PC-3 (cell line): ENCODE results near the gene MRC2. TPM values are rescaled to one million over a fixed set of nuclear protein-coding genes. Genes with fewer than 3 reads are reported as not detected.

Experiments used
- ATAC-seq: fragments of 200-7000 bp; cut with Tn5 transposase; 2 replicates; pipeline ENCODE4 v1.9.1; 2020; ENCODE audit warnings: mild to moderate bottlenecking, moderate library complexity
- BruUV-seq: library from RNA; stranded (reverse); fragments of 400-500 nt; replicated peaks from 2 replicates; lab custom pipeline; 2021; lab: Mats Ljungman, UMichigan
- CTCF ChIA-PET: fragments of 300-600 bp; sonication (Branson Sonifier 250); formaldehyde crosslinking; loops from one replicate; lab custom pipeline; 2022; ENCODE audit warnings: antibody characterized with exemption; lab: Charles Lee
- POLR2A ChIA-PET: fragments of 300-600 bp; sonication (Branson Sonifier 250); formaldehyde crosslinking; loops from one replicate; lab custom pipeline; 2022; ENCODE audit warnings: antibody characterized with exemption; ENCODE audit not compliant: unreplicated experiment; lab: Charles Lee
- DNase-seq: peaks from one replicate; pipeline ENCODE4 v3.0.0-alpha.2; 2015
- H2AFZ ChIP-seq: fragments of 300-600 bp; sonication (generic); 2 replicates; pipeline ENCODE4 v1.6.0; 2016; ENCODE audit warnings: antibody characterized with exemption, low read length
- H3F3A ChIP-seq: fragments of 300-600 bp; sonication (generic); one replicate; pipeline ENCODE4 v1.6.0; 2017; ENCODE audit warnings: antibody characterized with exemption, low read length, control low read depth, mild to moderate bottlenecking; ENCODE audit not compliant: unreplicated experiment
- H3K27ac ChIP-seq: fragments of 300-600 bp; sonication (generic); 2 replicates; pipeline ENCODE4 v1.5.1; 2016; ENCODE audit warnings: mild to moderate bottlenecking, low read length
- H3K27me3 ChIP-seq: fragments of 300-600 bp; sonication (generic); 2 replicates; pipeline ENCODE4 v1.6.1; 2016; ENCODE audit warnings: low read length, mixed read lengths
- H3K36me3 ChIP-seq: fragments of 300-600 bp; sonication (generic); 2 replicates; pipeline ENCODE4 v1.6.1; 2016; ENCODE audit warnings: low read depth, mixed run types, low read length, mixed read lengths
- H3K4me1 ChIP-seq: fragments of 300-600 bp; sonication (generic); 2 replicates; pipeline ENCODE4 v1.5.1; 2016; ENCODE audit warnings: low read length; ENCODE audit not compliant: insufficient read depth
- H3K4me2 ChIP-seq: fragments of 300-600 bp; sonication (generic); 2 replicates; pipeline ENCODE4 v1.6.0; 2016; ENCODE audit warnings: low read length
- H3K4me3 ChIP-seq: fragments of 300-600 bp; sonication (generic); 2 replicates; pipeline ENCODE4 v1.5.1; 2016; ENCODE audit warnings: mild to moderate bottlenecking, low read length, mixed read lengths
- H3K79me2 ChIP-seq: fragments of 300-600 bp; sonication (generic); 2 replicates; pipeline ENCODE4 v1.6.1; 2017; ENCODE audit warnings: low read length, mixed read lengths
- H3K9ac ChIP-seq: fragments of 300-600 bp; sonication (generic); 2 replicates; pipeline ENCODE4 v1.6.0; 2016; ENCODE audit warnings: mild to moderate bottlenecking, low read length
- H3K9me2 ChIP-seq: fragments of 300-600 bp; sonication (generic); replicated peaks from 2 replicates; pipeline ENCODE4 v1.6.1; 2016; ENCODE audit warnings: mixed run types, low read length, mixed read lengths
- H3K9me3 ChIP-seq: fragments of 300-600 bp; sonication (generic); 2 replicates; pipeline ENCODE4 v1.6.1; 2016; ENCODE audit warnings: low read length, mixed read lengths
- H4K20me1 ChIP-seq: fragments of 300-600 bp; sonication (generic); 2 replicates; pipeline ENCODE4 v1.6.1; 2016; ENCODE audit warnings: low read length, mixed read lengths
- EZH2 ChIP-seq: fragments of 300-600 bp; sonication (generic); IDR thresholded peaks from one replicate; pipeline ENCODE4 v1.6.1; 2017; ENCODE audit warnings: antibody characterized with exemption, mild to moderate bottlenecking, low read length; ENCODE audit not compliant: unreplicated experiment
- EZH2phosphoT487 ChIP-seq: fragments of 300-600 bp; sonication (generic); IDR thresholded peaks from 2 replicates; pipeline ENCODE4 v1.6.1; 2018; ENCODE audit warnings: mild to moderate bottlenecking, antibody characterized with exemption, low read length, borderline replicate concordance
- intact Hi-C: fragments of 100-400 bp; cut with micrococcal nuclease; formaldehyde crosslinking; loops from 2 replicates; pipeline ENCODE4 v1.9.0; 2023
- total RNA-seq: library from RNA; depleted of rRNA; stranded (reverse); fragments of >200 nt; gene quantifications from 2 replicates; pipeline ENCODE4 v1.2.3, GENCODE V29; 2014
- TF ChIP-seq, protein P1 (sequence below): fragments of 300-600 bp; sonication (generic); conservative IDR thresholded peaks from 2 replicates; pipeline ENCODE4 v1.5.1; 2017; ENCODE audit warnings: antibody characterized with exemption, low read depth, mild to moderate bottlenecking, low read length

Gene MRC2
- total RNA-seq, 1 experiment from 2014 or later = 13.5 TPM

DNA sequence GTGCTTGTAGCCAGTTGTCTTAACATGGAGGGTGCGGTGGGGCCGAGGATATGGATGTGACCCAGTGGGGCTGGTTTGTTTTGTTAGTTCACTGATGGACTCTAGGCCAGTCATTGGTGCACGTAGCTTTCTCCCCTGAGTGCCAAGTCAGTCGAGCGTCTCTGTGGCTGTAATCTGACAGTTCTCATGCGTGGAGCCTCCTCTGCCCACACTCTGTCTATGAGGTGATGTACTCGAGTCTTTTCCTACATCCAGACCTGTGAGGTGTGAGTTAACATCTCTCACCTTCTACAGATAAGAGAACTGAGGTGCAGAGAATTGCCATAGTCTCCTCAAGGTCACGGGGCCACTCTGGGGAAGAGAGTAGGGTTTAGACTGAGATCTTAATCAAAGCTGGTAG is 90.4 kb downstream of the MRC2 start:
- Histone ChIP-seq H3K4me1 (peaks cover 5% of the 10 kb centered on the region; the same call in 1 of the 2 replicates), H3K79me2 (no peaks in the 10 kb centered on the region), H3F3A (no peaks in the 10 kb centered on the region), H3K9me3 (no peaks in the 10 kb centered on the region), H4K20me1 (no peaks in the 10 kb centered on the region), H3K4me3 (no peak overlapping the region), H3K9ac (no peak overlapping the region), H3K9me2 (no peaks in the 10 kb centered on the region), H3K4me2 (no peak overlapping the region), H3K27me3 (no peaks in the 10 kb centered on the region), H3K27ac (no peak overlapping the region), H3K36me3 (no peaks in the 10 kb centered on the region), H2AFZ (no peak overlapping the region)
- ChIA-PET POLR2A (no interaction called here), CTCF (no interaction called here)
- ATAC-seq (no peak), DNase-seq (no peak)
- TF ChIP-seq EZH2phosphoT487 (no peak), EZH2 (no peak)
- TF ChIP-seq, protein P1, sequence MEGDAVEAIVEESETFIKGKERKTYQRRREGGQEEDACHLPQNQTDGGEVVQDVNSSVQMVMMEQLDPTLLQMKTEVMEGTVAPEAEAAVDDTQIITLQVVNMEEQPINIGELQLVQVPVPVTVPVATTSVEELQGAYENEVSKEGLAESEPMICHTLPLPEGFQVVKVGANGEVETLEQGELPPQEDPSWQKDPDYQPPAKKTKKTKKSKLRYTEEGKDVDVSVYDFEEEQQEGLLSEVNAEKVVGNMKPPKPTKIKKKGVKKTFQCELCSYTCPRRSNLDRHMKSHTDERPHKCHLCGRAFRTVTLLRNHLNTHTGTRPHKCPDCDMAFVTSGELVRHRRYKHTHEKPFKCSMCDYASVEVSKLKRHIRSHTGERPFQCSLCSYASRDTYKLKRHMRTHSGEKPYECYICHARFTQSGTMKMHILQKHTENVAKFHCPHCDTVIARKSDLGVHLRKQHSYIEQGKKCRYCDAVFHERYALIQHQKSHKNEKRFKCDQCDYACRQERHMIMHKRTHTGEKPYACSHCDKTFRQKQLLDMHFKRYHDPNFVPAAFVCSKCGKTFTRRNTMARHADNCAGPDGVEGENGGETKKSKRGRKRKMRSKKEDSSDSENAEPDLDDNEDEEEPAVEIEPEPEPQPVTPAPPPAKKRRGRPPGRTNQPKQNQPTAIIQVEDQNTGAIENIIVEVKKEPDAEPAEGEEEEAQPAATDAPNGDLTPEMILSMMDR = no peak
- no TSS peak for BruUV-seq
- intact Hi-C loops = no loop called here

DNA sequence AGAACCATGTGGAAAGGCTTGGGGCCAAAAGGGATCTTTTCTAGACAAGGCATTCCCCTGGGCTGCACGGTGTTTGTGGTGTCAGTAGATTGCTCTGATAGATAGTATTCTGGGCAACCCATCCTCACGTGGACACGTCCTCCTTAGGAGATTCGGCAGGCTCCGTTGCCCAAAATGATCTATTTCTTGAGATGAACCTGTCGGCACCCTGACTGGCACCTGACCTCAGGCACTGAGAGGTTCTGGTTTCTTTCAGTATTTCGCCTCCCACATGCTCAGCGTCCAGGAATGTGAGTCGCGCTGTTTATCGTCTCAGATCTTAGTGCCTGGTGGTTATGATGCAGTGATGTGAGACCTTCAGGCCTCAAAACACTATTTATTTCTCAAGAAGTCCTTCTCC is 91.0 kb downstream of the MRC2 start:
- Histone ChIP-seq H3K79me2 (no peaks in the 10 kb centered on the region), H3K4me1 (peaks cover 5% of the 10 kb centered on the region; the same call in 1 of the 2 replicates), H3K4me3 (no peak overlapping the region), H3K4me2 (no peak overlapping the region), H3F3A (no peaks in the 10 kb centered on the region), H3K27ac (no peak overlapping the region), H3K9ac (no peak overlapping the region), H3K27me3 (no peaks in the 10 kb centered on the region), H2AFZ (no peak overlapping the region), H4K20me1 (no peaks in the 10 kb centered on the region), H3K9me3 (no peaks in the 10 kb centered on the region), H3K36me3 (no peaks in the 10 kb centered on the region), H3K9me2 (no peaks in the 10 kb centered on the region)
- ATAC-seq = no peak
- peak; percentile 23 for DNase-seq
- ChIA-PET CTCF (no interaction called here), POLR2A (no interaction called here)
- intact Hi-C loops = no loop called here
- BruUV-seq = no TSS peak
- TF ChIP-seq EZH2 (no peak), EZH2phosphoT487 (no peak)
- TF ChIP-seq, protein P1 = no peak

DNA sequence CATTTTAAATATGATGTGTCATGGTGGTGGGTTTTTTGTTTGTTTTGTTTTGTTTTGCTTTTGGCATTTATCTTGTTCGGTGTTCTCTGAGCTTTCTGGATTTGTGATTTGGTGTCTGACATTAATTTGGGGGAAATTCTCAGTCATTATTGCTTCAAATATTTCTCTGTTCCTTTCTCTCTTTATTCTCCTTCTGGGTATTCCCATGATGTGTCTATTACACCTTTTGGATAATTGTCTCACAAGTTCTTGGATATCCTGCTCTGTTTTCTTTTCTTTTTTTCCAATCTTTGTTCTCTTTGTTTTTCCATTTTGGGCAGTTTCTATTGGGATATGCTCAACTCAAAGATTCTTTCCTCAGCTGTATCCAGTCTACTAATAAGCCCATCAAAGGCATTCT is 92.1 kb downstream of the MRC2 start:
- BruUV-seq = no TSS peak
- TF ChIP-seq, protein P1 = no peak
- no peak for TF ChIP-seq EZH2
- no peak for TF ChIP-seq EZH2phosphoT487
- no peak overlapping the region for H3K27ac ChIP-seq

More for the DNA sequence above, 92.1 kb downstream of the MRC2 start:
- no peaks in the 10 kb centered on the region for H3K36me3 ChIP-seq
- no peaks in the 10 kb centered on the region for H3K9me2 ChIP-seq
- H2AFZ ChIP-seq = no peak overlapping the region
- no peak overlapping the region for H3K4me2 ChIP-seq
- intact Hi-C loops = no loop called here
- peaks cover 9% of the 10 kb centered on the region for H3K4me1 ChIP-seq
- no peak overlapping the region for H3K4me3 ChIP-seq
- POLR2A ChIA-PET = no interaction called here
- no peak for DNase-seq
- no peak for ATAC-seq
- H3K27me3 ChIP-seq = no peaks in the 10 kb centered on the region
- H3K9ac ChIP-seq = no peak overlapping the region
- H4K20me1 ChIP-seq = no peaks in the 10 kb centered on the region
- H3K9me3 ChIP-seq = no peaks in the 10 kb centered on the region
- CTCF ChIA-PET = interaction anchor here (1.2 kb wide), 1 partner anchor 47 kb away, joined by 3 read pairs; no protein-coding TSS in a partner anchor
- no peaks in the 10 kb centered on the region for H3F3A ChIP-seq
- no peaks in the 10 kb centered on the region for H3K79me2 ChIP-seq
